Neural progenitor cell (in vitro differentiated cells): ENCODE results near the gene FSTL5. TPM values are rescaled to one million over a fixed set of nuclear protein-coding genes. Genes with fewer than 3 reads are reported as not detected.

Source experiments
- DNase-seq: peaks from one replicate; pipeline ENCODE4 v3.0.0-alpha.2; 2016; ENCODE audit warnings: low spot score
- H2AFZ ChIP-seq: fragments of 200-600 bp; sonication (generic); replicated peaks from 2 replicates; pipeline ENCODE4 v1.6.1; 2016; ENCODE audit warnings: antibody characterized with exemption
- H3F3A ChIP-seq: fragments of 200-600 bp; sonication (generic); 2 replicates; pipeline ENCODE4 v1.6.1; 2016; ENCODE audit warnings: antibody characterized with exemption, low read depth
- H3K27ac ChIP-seq: fragments of 200-600 bp; sonication (generic); 2 replicates; pipeline ENCODE4 v1.5.1; 2016; ENCODE audit warnings: mild to moderate bottlenecking
- H3K27me3 ChIP-seq: fragments of 200-600 bp; sonication (generic); 2 replicates; pipeline ENCODE4 v1.6.1; 2016; ENCODE audit warnings: mild to moderate bottlenecking, moderate library complexity
- H3K36me3 ChIP-seq: fragments of 200-600 bp; sonication (generic); 2 replicates; pipeline ENCODE4 v1.5.1; 2016
- H3K4me1 ChIP-seq: fragments of 200-600 bp; sonication (generic); 2 replicates; pipeline ENCODE4 v1.6.1; 2016; ENCODE audit warnings: mixed run types
- H3K4me2 ChIP-seq: fragments of 200-600 bp; sonication (generic); 2 replicates; pipeline ENCODE4 v1.6.1; 2016
- H3K4me3 ChIP-seq: fragments of 200-600 bp; sonication (generic); 2 replicates; pipeline ENCODE4 v1.5.1; 2016
- H3K79me2 ChIP-seq: fragments of 200-600 bp; sonication (generic); 2 replicates; pipeline ENCODE4 v1.6.1; 2016; ENCODE audit warnings: low read depth
- H3K9ac ChIP-seq: fragments of 200-600 bp; sonication (generic); 2 replicates; pipeline ENCODE4 v1.6.1; 2016
- H3K9me3 ChIP-seq: fragments of 200-600 bp; sonication (generic); 2 replicates; pipeline ENCODE4 v1.5.1; 2016; ENCODE audit warnings: low read depth
- H4K20me1 ChIP-seq: fragments of 200-600 bp; sonication (generic); 2 replicates; pipeline ENCODE4 v1.6.1; 2016; ENCODE audit warnings: low read depth
- H3K27ac Mint-ChIP-seq: 3 replicates; pipeline ENCODE4 v1.8.0; 2021; ENCODE audit warnings: mixed read lengths
- H3K27me3 Mint-ChIP-seq: 2 replicates; pipeline ENCODE4 v1.8.0; 2022; ENCODE audit warnings: low read depth, mild to moderate bottlenecking, inconsistent platforms, moderate library complexity, mixed read lengths; ENCODE audit not compliant: insufficient read depth
- H3K36me3 Mint-ChIP-seq: 3 replicates; pipeline ENCODE4 v1.8.0; 2021; ENCODE audit warnings: mixed read lengths
- H3K4me1 Mint-ChIP-seq: 3 replicates; pipeline ENCODE4 v1.8.0; 2021; ENCODE audit warnings: mixed read lengths
- H3K4me3 Mint-ChIP-seq: 3 replicates; pipeline ENCODE4 v1.8.0; 2021; ENCODE audit warnings: mild to moderate bottlenecking, moderate library complexity, mixed read lengths
- H3K9me3 Mint-ChIP-seq: 3 replicates; pipeline ENCODE4 v1.8.0; 2020; ENCODE audit warnings: mixed read lengths
- CTCF ChIP-seq: fragments of 200-600 bp; sonication (generic); IDR thresholded peaks from 2 replicates; pipeline ENCODE4 v1.5.1; 2017; ENCODE audit warnings: antibody characterized with exemption, mild to moderate bottlenecking
- EZH2 ChIP-seq: fragments of 200-600 bp; sonication (generic); IDR thresholded peaks from 2 replicates; pipeline ENCODE4 v1.6.1; 2017; ENCODE audit warnings: antibody characterized with exemption, mild to moderate bottlenecking, moderate library complexity
- EZH2phosphoT487 ChIP-seq: fragments of 200-600 bp; sonication (generic); IDR thresholded peaks from 2 replicates; pipeline ENCODE4 v1.6.1; 2017; ENCODE audit warnings: antibody characterized with exemption
- total RNA-seq: library from RNA; depleted of rRNA; stranded (reverse); fragments of >200 nt; gene quantifications from 2 replicates; pipeline ENCODE4 v1.2.3, GENCODE V29; 2015; ENCODE audit warnings: low replicate concordance

FSTL5 gene
- total RNA-seq, 1 donor from 2014 or later: not detected

- Histone ChIP-seq H4K20me1 (no peaks in the 10 kb centered on the region), H3K27me3 (no peaks in the 10 kb centered on the region), H3K79me2 (no peaks in the 10 kb centered on the region), H3K4me2 (no peak overlapping the region), H3F3A (no peaks in the 10 kb centered on the region), H3K4me3 (no peak overlapping the region), H3K4me1 (no peaks in the 10 kb centered on the region), H3K9me3 (no peaks in the 10 kb centered on the region), H3K9ac (no peak overlapping the region), H3K27ac (no peak overlapping the region), H3K36me3 (no peaks in the 10 kb centered on the region), H2AFZ (no peak overlapping the region)
- Mint-ChIP-seq H3K27me3 (no peaks in the 10 kb centered on the region), H3K27ac (no peak overlapping the region), H3K36me3 (no peaks in the 10 kb centered on the region), H3K4me1 (no peaks in the 10 kb centered on the region), H3K4me3 (no peak overlapping the region), H3K9me3 (no peaks in the 10 kb centered on the region)
- TF ChIP-seq EZH2phosphoT487 (no peak), EZH2 (no peak), CTCF (no peak)
- no peak for DNase-seq
These were observed 697.5 kb downstream of the FSTL5 start for GRCh38 chr4:161466316-161466715.

- Histone ChIP-seq H3K36me3 (no peaks in the 10 kb centered on the region), H3K27ac (no peak overlapping the region), H3K79me2 (no peaks in the 10 kb centered on the region), H3K9ac (no peak overlapping the region), H3K27me3 (no peaks in the 10 kb centered on the region), H3K4me2 (no peak overlapping the region), H3K4me1 (no peaks in the 10 kb centered on the region), H3F3A (no peaks in the 10 kb centered on the region), H3K4me3 (no peak overlapping the region), H4K20me1 (no peaks in the 10 kb centered on the region), H3K9me3 (no peaks in the 10 kb centered on the region), H2AFZ (no peak overlapping the region)
- no peaks in the 10 kb centered on the region for H3K27me3 Mint-ChIP-seq
- no peak for TF ChIP-seq EZH2phosphoT487
- no peak for TF ChIP-seq EZH2
- TF ChIP-seq CTCF: no peak
- no peak overlapping the region for H3K27ac Mint-ChIP-seq
- no peaks in the 10 kb centered on the region for H3K9me3 Mint-ChIP-seq
- no peak overlapping the region for H3K4me3 Mint-ChIP-seq
- no peaks in the 10 kb centered on the region for H3K4me1 Mint-ChIP-seq
- H3K36me3 Mint-ChIP-seq: no peaks in the 10 kb centered on the region
- no peak for DNase-seq
These were observed 700.4 kb downstream of the FSTL5 start for GRCh38 chr4:161463436-161463835.

GRCh38 chr4:161457906-161458305, 705.9 kb downstream of the FSTL5 start:
- H3F3A ChIP-seq: no peaks in the 10 kb centered on the region
- no peak overlapping the region for H3K27ac ChIP-seq
- Mint-ChIP-seq H3K4me1 (peaks cover 4% of the 10 kb centered on the region), H3K36me3 (no peaks in the 10 kb centered on the region), H3K27ac (no peak overlapping the region), H3K9me3 (no peaks in the 10 kb centered on the region), H3K27me3 (no peaks in the 10 kb centered on the region), H3K4me3 (no peak overlapping the region)
- peaks cover 4% of the 10 kb centered on the region for H3K4me1 ChIP-seq
- H3K9ac ChIP-seq: no peak overlapping the region
- H4K20me1 ChIP-seq: no peaks in the 10 kb centered on the region
- no peak overlapping the region for H3K4me3 ChIP-seq
- no peak overlapping the region for H2AFZ ChIP-seq
- no peaks in the 10 kb centered on the region for H3K27me3 ChIP-seq
- no peak for DNase-seq
- H3K9me3 ChIP-seq: no peaks in the 10 kb centered on the region
- TF ChIP-seq EZH2phosphoT487: no peak
- no peak for TF ChIP-seq CTCF
- TF ChIP-seq EZH2: no peak
- H3K36me3 ChIP-seq: no peaks in the 10 kb centered on the region
- no peak overlapping the region for H3K4me2 ChIP-seq
- no peaks in the 10 kb centered on the region for H3K79me2 ChIP-seq
